ENCODE data around the gene PCK2. TPM values are rescaled to one million over a fixed set of nuclear protein-coding genes. Genes with fewer than 3 reads are reported as not detected.

Gene PCK2
- total and polyA plus RNA-seq, 2 of the 13 experiments (the other 11 are each of a cell fraction or from before 2014, with no cell fraction given), result 129 to 272 TPM

GRCh38 chr14:24082411-24083080 lies 11.6 kb upstream of the PCK2 start (continued):
- TF ChIP-seq CEBPZ (IDR thresholded peaks at IDR 0.05; ENCODE audit: low read length) (no peak), ZNF598 (CRISPR knock-in tag; IDR thresholded peaks at IDR 0.05; ENCODE audit: borderline replicate concordance) (0 out of 2 replicates have a peak, but pooled peaks have one; percentile 1), LRRFIP1 (CRISPR knock-in tag; conservative IDR thresholded peaks at IDR 0.05) (no peak), HNF4G (IDR thresholded peaks at IDR 0.05; ENCODE audit: borderline replicate concordance, low read depth, low read length) (no peak), HNF4G (CRISPR knock-in tag; IDR thresholded peaks at IDR 0.05; ENCODE audit: borderline replicate concordance, low read depth) (no peak), ZNF768 (CRISPR knock-in tag; IDR thresholded peaks at IDR 0.05) (peak; percentile 56; the same call in 1 of the 2 replicates), ATF7-NPFF (CRISPR knock-in tag; IDR thresholded peaks at IDR 0.05; ENCODE audit: low read depth) (no peak; the same call in 1 of the 2 replicates), ZNF773 (CRISPR knock-in tag; IDR thresholded peaks at IDR 0.05; ENCODE audit: borderline replicate concordance) (no peak), NFE2L2 (IDR thresholded peaks at IDR 0.05; ENCODE audit: low read length) (no peak), MEF2D (CRISPR knock-in tag; IDR thresholded peaks at IDR 0.05) (no peak), ZNF710 (CRISPR knock-in tag; IDR thresholded peaks at IDR 0.05; ENCODE audit: borderline replicate concordance) (no peak), SRY (CRISPR knock-in tag; IDR thresholded peaks at IDR 0.05) (no peak), ARNTL (CRISPR knock-in tag; IDR thresholded peaks at IDR 0.05) (0 out of 2 replicates have a peak, but pooled peaks have one; percentile 5), ZNF282 (IDR thresholded peaks at IDR 0.05; ENCODE audit: partially characterized antibody) (no peak), CENPT (CRISPR knock-in tag; IDR thresholded peaks at IDR 0.05; ENCODE audit: low read depth) (0 out of 2 replicates have a peak, but pooled peaks have one; percentile 50), ZNF770 (CRISPR knock-in tag; IDR thresholded peaks at IDR 0.05) (no peak), ZNF564 (CRISPR knock-in tag; IDR thresholded peaks at IDR 0.05) (0 out of 2 replicates have a peak, but pooled peaks have one; percentile 17), ZNF136 (CRISPR knock-in tag; IDR thresholded peaks at IDR 0.05; ENCODE audit: low read depth) (no peak), ZNF616 (CRISPR knock-in tag; IDR thresholded peaks at IDR 0.05; ENCODE audit: low read depth) (no peak), HOXA9 (CRISPR knock-in tag; IDR thresholded peaks at IDR 0.05; ENCODE audit: borderline replicate concordance) (no peak)
